ENCODE data around the gene OR8G5.

The OR8G5 gene

GRCh38 chr11:124222407-124222806 lies 33.8 kb upstream of the OR8G5 start:
- TF ChIP-seq CTCF (IDR thresholded peaks at IDR 0.05): no peak

- no peak for TF ChIP-seq CTCF (IDR thresholded peaks at IDR 0.05)
Observed at GRCh38 chr11:124225471-124225870, 30.7 kb upstream of the OR8G5 start.

GRCh38 chr11:124233376-124233775 lies 22.8 kb upstream of the OR8G5 start:
- TF ChIP-seq CTCF (IDR thresholded peaks at IDR 0.05): no peak

- TF ChIP-seq CTCF (IDR thresholded peaks at IDR 0.05): no peak
Observed at GRCh38 chr11:124238512-124238911, 17.7 kb upstream of the OR8G5 start.

GRCh38 chr11:124240621-124241397 lies 15.4 kb upstream of the OR8G5 start, which contains the start of gene OR8G1:
OR8G1 (plus strand) TSS chr11:124241095; CDS start chr11:124249676, 8,581 bp downstream.
- no peak for TF ChIP-seq CTCF (IDR thresholded peaks at IDR 0.05)

- TF ChIP-seq CTCF (IDR thresholded peaks at IDR 0.05): no peak
Observed at GRCh38 chr11:124274000-124274399, 17.8 kb downstream of the OR8G5 start.

GRCh38 chr11:124276081-124276480 lies 19.9 kb downstream of the OR8G5 start:
- TF ChIP-seq CTCF (IDR thresholded peaks at IDR 0.05): no peak

Data from LNCAP (cell line).